ENCODE results near the gene NOS1AP. TPM values are rescaled to one million over a fixed set of nuclear protein-coding genes. Genes with fewer than 3 reads are reported as not detected.

NOS1AP gene
- total RNA-seq, 1 experiment from 2014 or later: 5.3 TPM

DNA sequence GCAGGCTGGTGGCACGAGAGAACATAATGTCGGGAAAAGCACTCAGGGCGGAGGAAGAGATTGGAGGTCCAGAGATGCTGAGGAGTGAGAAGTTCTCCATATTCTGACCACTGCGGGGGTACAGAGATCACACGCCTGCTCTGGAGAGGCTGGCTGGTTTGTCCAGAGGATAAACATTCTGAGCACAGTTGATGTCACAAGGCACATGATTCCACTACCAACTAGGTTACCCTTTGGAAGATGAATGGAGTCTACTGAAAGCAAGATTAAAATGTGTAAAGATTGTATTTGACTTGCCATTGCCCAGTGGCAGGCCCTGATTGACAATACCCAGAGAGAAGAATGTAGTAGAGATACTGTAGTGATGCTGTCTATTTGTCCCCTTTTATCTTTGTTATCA is 307.2 kb downstream of the NOS1AP start, which contains the start of gene SPATA46 (continued):
- TF ChIP-seq, protein P1, sequence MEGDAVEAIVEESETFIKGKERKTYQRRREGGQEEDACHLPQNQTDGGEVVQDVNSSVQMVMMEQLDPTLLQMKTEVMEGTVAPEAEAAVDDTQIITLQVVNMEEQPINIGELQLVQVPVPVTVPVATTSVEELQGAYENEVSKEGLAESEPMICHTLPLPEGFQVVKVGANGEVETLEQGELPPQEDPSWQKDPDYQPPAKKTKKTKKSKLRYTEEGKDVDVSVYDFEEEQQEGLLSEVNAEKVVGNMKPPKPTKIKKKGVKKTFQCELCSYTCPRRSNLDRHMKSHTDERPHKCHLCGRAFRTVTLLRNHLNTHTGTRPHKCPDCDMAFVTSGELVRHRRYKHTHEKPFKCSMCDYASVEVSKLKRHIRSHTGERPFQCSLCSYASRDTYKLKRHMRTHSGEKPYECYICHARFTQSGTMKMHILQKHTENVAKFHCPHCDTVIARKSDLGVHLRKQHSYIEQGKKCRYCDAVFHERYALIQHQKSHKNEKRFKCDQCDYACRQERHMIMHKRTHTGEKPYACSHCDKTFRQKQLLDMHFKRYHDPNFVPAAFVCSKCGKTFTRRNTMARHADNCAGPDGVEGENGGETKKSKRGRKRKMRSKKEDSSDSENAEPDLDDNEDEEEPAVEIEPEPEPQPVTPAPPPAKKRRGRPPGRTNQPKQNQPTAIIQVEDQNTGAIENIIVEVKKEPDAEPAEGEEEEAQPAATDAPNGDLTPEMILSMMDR (IDR thresholded peaks at IDR 0.05 in 2 of 3, conservative IDR thresholded peaks at IDR 0.05 in 1 of 3; ENCODE audit: borderline replicate concordance in 1 of 3, insufficient read depth in 1 of 3, low read depth in 2 of 3, low read length in 2 of 3): no peak
- TF ChIP-seq SIN3A (IDR thresholded peaks at IDR 0.05; ENCODE audit: low read depth): no peak
- TF ChIP-seq POLR2A (IDR thresholded peaks at IDR 0.05; ENCODE audit: borderline replicate concordance, extremely low read depth, insufficient read depth, insufficient read length): no peak
- TF ChIP-seq ZFX (IDR thresholded peaks at IDR 0.05): no peak

DNA sequence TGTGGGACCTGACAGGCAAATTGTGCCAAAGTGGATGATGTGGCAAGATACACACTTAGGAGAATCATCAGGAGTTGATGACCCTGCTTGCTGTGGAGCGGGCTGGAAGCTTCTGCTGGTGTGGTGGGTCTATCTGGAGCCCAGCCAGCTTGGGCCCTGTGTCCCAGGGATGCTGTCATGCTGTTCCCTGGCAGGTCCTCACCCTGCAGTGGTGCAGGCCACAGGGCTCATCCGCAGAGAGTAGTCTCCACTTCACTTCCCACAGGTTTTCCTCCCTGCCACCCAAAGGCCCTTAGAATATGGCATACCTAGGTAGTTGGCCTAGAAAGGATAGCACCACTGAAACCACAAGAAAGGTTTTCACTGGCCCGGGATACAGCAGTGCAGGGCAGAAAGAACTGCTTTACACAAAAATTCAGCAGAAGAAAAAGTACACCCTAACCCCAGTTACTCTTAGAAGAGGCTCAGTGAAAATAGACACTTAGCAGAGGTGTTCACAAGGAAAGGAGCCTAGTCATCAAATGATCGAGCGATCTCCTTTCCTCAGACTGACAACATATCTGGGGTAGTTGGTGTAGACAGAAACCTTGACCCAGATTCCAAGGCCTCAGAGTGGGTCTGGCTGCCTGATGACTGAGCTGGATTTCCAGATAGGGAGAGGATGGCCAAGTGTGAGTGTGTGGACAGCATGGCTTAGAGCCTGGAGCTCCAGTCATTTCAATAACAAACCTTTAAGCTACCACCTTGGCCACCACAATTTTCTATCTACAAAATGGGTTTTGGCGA is 310.8 kb downstream of the NOS1AP start:
- Histone ChIP-seq H3K27me3 (ENCODE audit: insufficient read depth, low read length) (no peaks in the 10 kb centered on the region), H3K79me2 (ENCODE audit: insufficient read depth, low read length) (no peaks in the 10 kb centered on the region), H3K36me3 (ENCODE audit: control insufficient read depth in 1 of 2, insufficient read depth in 2 of 2, low read length in 2 of 2) (no peaks in the 10 kb centered on the region), H4K20me1 (ENCODE audit: insufficient read depth) (no peaks in the 10 kb centered on the region), H3K9me2 (ENCODE audit: insufficient read depth) (no peaks in the 10 kb centered on the region), H3K9ac (ENCODE audit: low read length) (no peak overlapping the region), H2AFZ (ENCODE audit: low read depth, low read length, poor library complexity, severe bottlenecking) (no peak overlapping the region), H3K9me3 (ENCODE audit: control insufficient read depth in 1 of 2, insufficient read depth in 1 of 2, low read depth in 1 of 2, low read length in 2 of 2) (no peaks in the 10 kb centered on the region), H3K4me3 (replicated peaks in 1 of 2; ENCODE audit: low read depth in 1 of 2, low read length in 2 of 2) (no peak overlapping the region), H3K4me1 (ENCODE audit: control insufficient read depth in 1 of 2, insufficient read depth in 2 of 2, low read length in 2 of 2) (peaks cover 23 to 30% of the 10 kb centered on the region in 2 experiments), H3K4me2 (ENCODE audit: low read length) (peak overlapping the region; percentile 74; the same call in 1 of the 2 replicates), H3K27ac (ENCODE audit: low read depth, low read length) (no peak overlapping the region)
- POLR2A ChIA-PET: no interaction called here
- ATAC-seq (no peak), DNase-seq (ENCODE audit: low read depth, low spot score) (no peak)
- RAD21 ChIA-PET (ENCODE audit: low non-redundant PET in 1 of 2, low total read pairs in 2 of 2, uncharacterized antibody in 2 of 2, unreplicated experiment in 2 of 2): no interaction called here
- intact Hi-C loops (cut with micrococcal nuclease): no loop called here
- CTCF ChIA-PET: interaction anchor here (1.4 to 1.7 kb wide), 3 partner anchors 9 to 24 kb away, joined by 3 to 6 read pairs (median 6); no protein-coding TSS in a partner anchor
- no TSS peak for BruUV-seq (replicated peaks)
- TF ChIP-seq EZH2 (IDR thresholded peaks at IDR 0.05) (no peak), EGR1 (IDR thresholded peaks at IDR 0.05; ENCODE audit: low read depth) (no peak), POLR2A (IDR thresholded peaks at IDR 0.05; ENCODE audit: borderline replicate concordance, extremely low read depth, insufficient read depth, insufficient read length) (no peak), ZFX (IDR thresholded peaks at IDR 0.05) (no peak), YY1 (IDR thresholded peaks at IDR 0.05; ENCODE audit: extremely low read depth, insufficient replicate concordance, low read depth, low read length) (no peak), CBX3 (IDR thresholded peaks at IDR 0.05; ENCODE audit: low read depth) (no peak), RAD21 (IDR thresholded peaks at IDR 0.05; ENCODE audit: low read depth) (no peak), CEBPB (IDR thresholded peaks at IDR 0.05; ENCODE audit: low read depth) (no peak)
- TF ChIP-seq, protein P2, sequence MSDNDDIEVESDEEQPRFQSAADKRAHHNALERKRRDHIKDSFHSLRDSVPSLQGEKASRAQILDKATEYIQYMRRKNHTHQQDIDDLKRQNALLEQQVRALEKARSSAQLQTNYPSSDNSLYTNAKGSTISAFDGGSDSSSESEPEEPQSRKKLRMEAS (IDR thresholded peaks at IDR 0.05): no peak
- TF ChIP-seq, protein P1 (IDR thresholded peaks at IDR 0.05 in 2 of 3, conservative IDR thresholded peaks at IDR 0.05 in 1 of 3; ENCODE audit: borderline replicate concordance in 1 of 3, insufficient read depth in 1 of 3, low read depth in 2 of 3, low read length in 2 of 3): no peak
- TF ChIP-seq, protein P3, sequence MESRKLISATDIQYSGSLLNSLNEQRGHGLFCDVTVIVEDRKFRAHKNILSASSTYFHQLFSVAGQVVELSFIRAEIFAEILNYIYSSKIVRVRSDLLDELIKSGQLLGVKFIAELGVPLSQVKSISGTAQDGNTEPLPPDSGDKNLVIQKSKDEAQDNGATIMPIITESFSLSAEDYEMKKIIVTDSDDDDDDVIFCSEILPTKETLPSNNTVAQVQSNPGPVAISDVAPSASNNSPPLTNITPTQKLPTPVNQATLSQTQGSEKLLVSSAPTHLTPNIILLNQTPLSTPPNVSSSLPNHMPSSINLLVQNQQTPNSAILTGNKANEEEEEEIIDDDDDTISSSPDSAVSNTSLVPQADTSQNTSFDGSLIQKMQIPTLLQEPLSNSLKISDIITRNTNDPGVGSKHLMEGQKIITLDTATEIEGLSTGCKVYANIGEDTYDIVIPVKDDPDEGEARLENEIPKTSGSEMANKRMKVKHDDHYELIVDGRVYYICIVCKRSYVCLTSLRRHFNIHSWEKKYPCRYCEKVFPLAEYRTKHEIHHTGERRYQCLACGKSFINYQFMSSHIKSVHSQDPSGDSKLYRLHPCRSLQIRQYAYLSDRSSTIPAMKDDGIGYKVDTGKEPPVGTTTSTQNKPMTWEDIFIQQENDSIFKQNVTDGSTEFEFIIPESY (IDR thresholded peaks at IDR 0.05; ENCODE audit: extremely low read depth, insufficient replicate concordance, low read length): no peak
